Measurements from ENCODE around the gene PTPN23.

DNA sequence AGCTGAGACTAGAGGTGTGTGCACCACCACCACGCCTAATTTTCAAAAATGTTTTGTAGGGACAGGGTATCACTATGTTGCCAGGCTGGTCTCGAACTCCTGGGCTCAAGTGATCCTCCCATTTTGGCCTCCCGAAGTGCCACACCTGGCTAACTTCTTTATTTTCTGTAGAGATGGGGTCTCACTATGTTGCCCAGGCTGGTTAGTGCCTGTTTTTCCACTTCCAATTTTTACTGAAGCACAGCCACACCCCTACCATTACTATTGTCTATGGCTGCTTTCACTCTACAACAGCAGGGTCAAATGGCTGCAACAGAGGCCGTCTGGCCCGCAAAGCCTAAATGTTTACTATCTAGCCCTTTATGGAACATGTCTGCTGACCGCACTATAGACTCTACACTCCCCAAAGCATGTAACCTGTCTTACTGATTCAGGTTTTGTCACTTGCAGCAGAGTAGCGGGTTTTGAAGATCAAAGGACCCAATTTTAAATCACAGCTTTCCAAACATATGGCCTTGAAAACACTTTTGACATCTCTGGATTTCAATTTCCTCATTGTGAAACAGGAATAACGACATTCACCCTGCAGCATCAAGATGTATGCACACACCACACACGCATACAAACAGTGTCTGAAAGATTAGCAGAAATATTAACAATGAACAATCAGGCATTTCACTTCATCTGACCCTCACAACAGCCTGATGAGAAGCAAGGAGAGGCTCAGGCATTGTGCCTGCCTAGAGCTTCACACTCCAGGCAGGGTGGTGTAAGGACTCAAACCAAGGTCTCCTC is 48.9 kb downstream of the PTPN23 start:
- no peak for TF ChIP-seq POLR2AphosphoS5 (IDR thresholded peaks at IDR 0.05)
- TF ChIP-seq, protein P1, sequence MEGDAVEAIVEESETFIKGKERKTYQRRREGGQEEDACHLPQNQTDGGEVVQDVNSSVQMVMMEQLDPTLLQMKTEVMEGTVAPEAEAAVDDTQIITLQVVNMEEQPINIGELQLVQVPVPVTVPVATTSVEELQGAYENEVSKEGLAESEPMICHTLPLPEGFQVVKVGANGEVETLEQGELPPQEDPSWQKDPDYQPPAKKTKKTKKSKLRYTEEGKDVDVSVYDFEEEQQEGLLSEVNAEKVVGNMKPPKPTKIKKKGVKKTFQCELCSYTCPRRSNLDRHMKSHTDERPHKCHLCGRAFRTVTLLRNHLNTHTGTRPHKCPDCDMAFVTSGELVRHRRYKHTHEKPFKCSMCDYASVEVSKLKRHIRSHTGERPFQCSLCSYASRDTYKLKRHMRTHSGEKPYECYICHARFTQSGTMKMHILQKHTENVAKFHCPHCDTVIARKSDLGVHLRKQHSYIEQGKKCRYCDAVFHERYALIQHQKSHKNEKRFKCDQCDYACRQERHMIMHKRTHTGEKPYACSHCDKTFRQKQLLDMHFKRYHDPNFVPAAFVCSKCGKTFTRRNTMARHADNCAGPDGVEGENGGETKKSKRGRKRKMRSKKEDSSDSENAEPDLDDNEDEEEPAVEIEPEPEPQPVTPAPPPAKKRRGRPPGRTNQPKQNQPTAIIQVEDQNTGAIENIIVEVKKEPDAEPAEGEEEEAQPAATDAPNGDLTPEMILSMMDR (IDR thresholded peaks at IDR 0.05) = no peak
